ENCODE results near the gene TUFT1.
"Not testable (repeated sequence)": the region's sequence is repeated elsewhere in the genome, so short reads cannot be mapped to it uniquely, and the experiment has no call there.

The TUFT1 gene

DNA sequence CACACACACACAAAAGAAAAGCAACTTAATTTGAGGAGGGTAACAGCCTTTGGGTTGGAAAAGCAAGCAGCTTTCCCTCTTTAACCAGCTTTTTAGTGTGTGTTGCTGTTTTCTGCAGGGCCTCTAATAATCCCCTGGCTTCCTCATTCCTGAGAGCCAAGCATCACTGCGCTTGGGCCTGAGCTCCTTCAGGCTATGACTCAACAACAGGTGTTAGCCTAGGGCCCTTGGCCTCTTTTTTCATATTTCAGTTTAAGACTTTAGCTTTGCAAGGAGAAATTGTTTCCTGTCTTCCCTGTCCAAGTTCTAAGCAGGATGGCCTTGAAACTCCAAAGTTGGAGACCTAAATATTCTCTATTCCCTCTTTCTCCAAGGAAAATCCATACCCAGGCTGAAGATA, 45.5 kb downstream of the TUFT1 start:
- H3K4me1 ChIP-seq = peaks cover 9% of the 10 kb centered on the region; the same call in 1 of the 2 replicates
- H3K9me3 ChIP-seq = peaks cover under 1% of the 10 kb centered on the region; the same call in 1 of the 2 replicates
- H3K27me3 ChIP-seq = no peaks in the 10 kb centered on the region
- no peak overlapping the region for H3K4me3 ChIP-seq
- H4K20me1 ChIP-seq = no peaks in the 10 kb centered on the region
- no peak overlapping the region for H3K9ac ChIP-seq
- no peaks in the 10 kb centered on the region for H3K36me3 ChIP-seq
- no peak overlapping the region for H3K27ac ChIP-seq
- no peak for TF ChIP-seq Cebpa-rat (IDR thresholded peaks at IDR 0.05)
- H3K4me2 ChIP-seq = no peak overlapping the region

- no peaks in the 10 kb centered on the region for H3K36me3 ChIP-seq
- H3K27me3 ChIP-seq = no peaks in the 10 kb centered on the region
- no peak overlapping the region for H3K9ac ChIP-seq
- H3K4me3 ChIP-seq = no peak overlapping the region
- TF ChIP-seq Cebpa-rat (IDR thresholded peaks at IDR 0.05) = no peak
- no peak overlapping the region for H3K4me2 ChIP-seq
- H3K27ac ChIP-seq = no peak overlapping the region
- H4K20me1 ChIP-seq = no peaks in the 10 kb centered on the region
- H3K4me1 ChIP-seq = peaks cover 21% of the 10 kb centered on the region
- peaks cover 8% of the 10 kb centered on the region for H3K9me3 ChIP-seq
Observed at GRCh38 chr1:151590961-151591360, 50.9 kb downstream of the TUFT1 start.

DNA sequence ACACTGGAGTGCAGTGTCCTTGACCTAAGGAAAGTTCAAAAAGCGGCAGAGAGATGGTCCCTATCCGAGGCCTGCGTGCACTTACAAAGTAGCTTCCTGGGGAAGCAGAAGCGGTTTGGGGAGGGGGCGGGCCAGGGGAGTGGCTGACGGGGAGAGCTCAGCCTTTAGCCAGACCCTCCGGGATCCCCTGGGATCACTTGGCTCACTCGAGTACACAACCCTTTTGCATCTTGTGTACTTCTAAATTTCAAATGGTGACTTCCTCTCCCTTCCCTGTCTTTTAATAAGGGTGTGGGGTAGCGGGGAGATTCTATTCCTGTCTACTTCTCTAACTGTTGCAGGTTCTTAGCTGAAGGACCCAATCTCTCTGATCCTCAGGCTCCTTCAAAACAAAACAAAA, 53.6 kb downstream of the TUFT1 start:
- Histone ChIP-seq H3K4me2 (peak overlapping the region; percentile 75), H4K20me1 (no peaks in the 10 kb centered on the region), H3K4me3 (peak overlapping the region; percentile 61), H3K27ac (0 out of 2 replicates have a peak overlapping the region, but pooled peaks have one; percentile 24), H3K36me3 (no peaks in the 10 kb centered on the region), H3K9me3 (peaks cover 8% of the 10 kb centered on the region), H3K27me3 (no peaks in the 10 kb centered on the region), H3K4me1 (peaks cover 25% of the 10 kb centered on the region), H3K9ac (peak overlapping the region; percentile 42; the same call in 1 of the 2 replicates)
- TF ChIP-seq Cebpa-rat (IDR thresholded peaks at IDR 0.05) = no peak

DNA sequence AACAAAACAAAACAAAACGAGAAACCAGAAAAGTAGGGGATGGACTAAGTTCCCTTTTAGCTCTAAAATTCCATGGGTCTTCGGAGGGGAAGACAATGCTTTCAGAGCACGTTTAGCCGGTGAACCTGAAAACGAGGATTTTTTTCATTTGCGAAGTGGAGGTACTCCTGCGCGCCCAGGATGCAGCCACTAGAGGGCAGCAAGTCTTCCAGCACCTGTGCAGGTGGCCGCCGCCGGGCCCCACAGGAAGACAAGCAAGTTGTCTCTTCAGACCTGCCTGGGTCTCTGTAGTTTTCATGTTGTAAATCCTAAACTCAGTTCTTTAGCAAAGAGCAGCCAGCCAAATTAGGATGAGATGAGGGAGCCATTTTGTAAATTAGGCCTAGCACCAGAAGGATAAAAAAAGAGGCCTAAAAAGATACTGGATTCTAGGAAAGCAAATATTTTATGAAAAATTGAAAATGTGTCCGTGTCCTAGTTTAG, 54.1 kb downstream of the TUFT1 start:
- H3K27ac ChIP-seq = no peak overlapping the region
- peaks cover 25% of the 10 kb centered on the region for H3K4me1 ChIP-seq
- H3K4me3 ChIP-seq = peak overlapping the region; percentile 61
- 0 out of 2 replicates have a peak overlapping the region, but pooled peaks have one; percentile 42 for H3K9ac ChIP-seq
- H4K20me1 ChIP-seq = no peaks in the 10 kb centered on the region
- no peak for TF ChIP-seq Cebpa-rat (IDR thresholded peaks at IDR 0.05)
- peaks cover 8% of the 10 kb centered on the region for H3K9me3 ChIP-seq
- no peaks in the 10 kb centered on the region for H3K27me3 ChIP-seq
- H3K36me3 ChIP-seq = no peaks in the 10 kb centered on the region
- peak overlapping the region; percentile 75 for H3K4me2 ChIP-seq

GRCh38 chr1:151596166-151596953, 56.3 kb downstream of the TUFT1 start:
- 0 out of 2 replicates have a peak overlapping the region, but pooled peaks have one; percentile 17 for H3K4me2 ChIP-seq
- TF ChIP-seq Cebpa-rat (IDR thresholded peaks at IDR 0.05) = no peak

DNA sequence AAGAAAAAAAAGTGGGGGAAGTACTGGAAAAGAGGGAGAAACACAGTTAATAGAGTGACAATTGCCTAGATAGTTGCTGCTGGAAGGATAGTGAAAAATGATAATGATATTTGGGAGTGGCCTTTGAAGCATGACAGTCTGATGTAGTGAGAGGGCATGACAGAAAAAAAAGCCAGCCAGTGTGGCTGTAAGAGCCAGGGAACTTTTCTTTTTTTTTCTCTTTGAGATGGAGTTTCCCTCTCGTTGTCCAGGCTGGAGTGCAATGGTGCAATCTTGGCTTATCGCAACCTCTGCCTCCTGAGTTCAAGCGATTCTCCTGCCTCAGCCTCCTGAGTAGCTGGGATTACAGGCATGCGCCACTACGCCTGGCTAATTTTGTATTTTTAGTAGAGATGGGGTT, 62.4 kb downstream of the TUFT1 start:
- not testable (repeated sequence) for H3K9me3 ChIP-seq, H3K27ac ChIP-seq, H3K4me3 ChIP-seq, H3K9ac ChIP-seq, H4K20me1 ChIP-seq, H3K27me3 ChIP-seq, H3K4me2 ChIP-seq, H3K4me1 ChIP-seq, H3K36me3 ChIP-seq

More at GRCh38 chr1:151596166-151596953, 56.3 kb downstream of the TUFT1 start:
- no peaks in the 10 kb centered on the region for H3K27me3 ChIP-seq
- H3K9me3 ChIP-seq = 0 out of 2 replicates have a peak, but pooled peaks cover under 1% of the 10 kb centered on the region
- no peaks in the 10 kb centered on the region for H3K36me3 ChIP-seq
- no peak overlapping the region for H3K27ac ChIP-seq
- no peak overlapping the region for H3K9ac ChIP-seq
- peaks cover 25% of the 10 kb centered on the region for H3K4me1 ChIP-seq
- H4K20me1 ChIP-seq = no peaks in the 10 kb centered on the region
- no peak overlapping the region for H3K4me3 ChIP-seq

GRCh38 chr1:151604291-151604690, 64.2 kb downstream of the TUFT1 start:
- Histone ChIP-seq H4K20me1 (no peaks in the 10 kb centered on the region), H3K9ac (no peak overlapping the region)
- TF ChIP-seq Cebpa-rat (IDR thresholded peaks at IDR 0.05) = no peak

GRCh38 chr1:151606384-151606783, 66.3 kb downstream of the TUFT1 start:
- Histone ChIP-seq H3K27ac (no peak overlapping the region), H3K27me3 (no peaks in the 10 kb centered on the region), H3K9me3 (no peaks in the 10 kb centered on the region), H3K4me2 (no peak overlapping the region), H3K4me1 (no peaks in the 10 kb centered on the region), H3K36me3 (no peaks in the 10 kb centered on the region), H3K9ac (no peak overlapping the region), H4K20me1 (no peaks in the 10 kb centered on the region), H3K4me3 (no peak overlapping the region)
- TF ChIP-seq Cebpa-rat (IDR thresholded peaks at IDR 0.05) = no peak

More at GRCh38 chr1:151604291-151604690, 64.2 kb downstream of the TUFT1 start:
- no peak overlapping the region for H3K27ac ChIP-seq
- no peaks in the 10 kb centered on the region for H3K4me1 ChIP-seq
- no peaks in the 10 kb centered on the region for H3K9me3 ChIP-seq
- no peak overlapping the region for H3K4me2 ChIP-seq
- H3K36me3 ChIP-seq = no peaks in the 10 kb centered on the region
- H3K4me3 ChIP-seq = no peak overlapping the region
- H3K27me3 ChIP-seq = no peaks in the 10 kb centered on the region

DNA sequence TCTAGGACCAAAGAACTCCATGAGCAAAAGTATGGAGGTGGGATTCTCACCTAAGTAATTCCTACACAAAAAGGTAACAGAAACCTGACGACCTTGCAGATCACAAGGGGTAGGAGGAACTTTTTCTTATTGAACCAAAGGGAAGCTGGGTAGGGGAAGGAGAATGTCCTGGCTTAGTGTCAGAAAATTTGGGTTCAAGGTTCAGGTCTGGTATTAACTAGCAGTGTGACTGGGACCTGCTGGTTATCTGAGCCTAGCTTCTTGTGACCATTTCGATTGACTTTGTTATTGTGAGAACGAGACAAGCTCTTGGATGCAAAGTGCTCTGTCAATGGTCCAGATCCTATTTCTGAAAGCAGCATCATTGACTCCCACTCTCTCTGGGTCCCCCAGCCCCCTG, 66.7 kb downstream of the TUFT1 start:
- Histone ChIP-seq H3K9ac (no peak overlapping the region), H3K4me3 (no peak overlapping the region), H3K36me3 (no peaks in the 10 kb centered on the region), H3K9me3 (no peaks in the 10 kb centered on the region), H3K27me3 (no peaks in the 10 kb centered on the region), H4K20me1 (no peaks in the 10 kb centered on the region), H3K27ac (no peak overlapping the region), H3K4me1 (no peaks in the 10 kb centered on the region), H3K4me2 (no peak overlapping the region)
- TF ChIP-seq Cebpa-rat (IDR thresholded peaks at IDR 0.05) = no peak

GRCh38 chr1:151610142-151610541, 70.0 kb downstream of the TUFT1 start:
- Histone ChIP-seq H3K36me3 (0 out of 2 replicates have a peak, but pooled peaks cover 4% of the 10 kb centered on the region), H3K4me3 (no peak overlapping the region), H3K27me3 (no peaks in the 10 kb centered on the region), H4K20me1 (peaks cover 21% of the 10 kb centered on the region), H3K4me1 (peaks cover 23% of the 10 kb centered on the region), H3K4me2 (no peak overlapping the region), H3K27ac (no peak overlapping the region), H3K9me3 (no peaks in the 10 kb centered on the region), H3K9ac (no peak overlapping the region)
- TF ChIP-seq Cebpa-rat (IDR thresholded peaks at IDR 0.05) = no peak

All from BLaER1 (cell line).